HEK293 (cell line): Measurements from ENCODE around the gene VSTM4.

ENCODE experiments used
- BCL11A ChIP-seq: fragments of 450-650 bp; formaldehyde crosslinking; IDR thresholded peaks from 2 replicates; pipeline ENCODE4 v1.5.1; 2016; ENCODE audit warnings: low read depth, missing biosample characterization, missing genetic modification characterization
- MZF1 ChIP-seq: fragments of 450-650 bp; formaldehyde crosslinking; IDR thresholded peaks from 2 replicates; pipeline ENCODE4 v1.5.1; 2017; ENCODE audit warnings: missing biosample characterization, missing genetic modification characterization, borderline replicate concordance
- PRDM6 ChIP-seq: fragments of 450-650 bp; formaldehyde crosslinking; IDR thresholded peaks from 2 replicates; pipeline ENCODE4 v1.5.1; 2017; ENCODE audit warnings: missing biosample characterization, missing genetic modification characterization
- TCF7L2 ChIP-seq: IDR thresholded peaks from 2 replicates; pipeline ENCODE4 v1.6.1; 2011; ENCODE audit warnings: low read depth, mild to moderate bottlenecking, inconsistent platforms, low read length, moderate library complexity, borderline replicate concordance
- YY1 ChIP-seq: fragments of 450-650 bp; formaldehyde crosslinking; IDR thresholded peaks from 2 replicates; pipeline ENCODE4 v1.5.1; 2018; ENCODE audit warnings: missing biosample characterization, missing genetic modification characterization
- ZBTB8A ChIP-seq: fragments of 450-650 bp; formaldehyde crosslinking; IDR thresholded peaks from 2 replicates; pipeline ENCODE4 v1.5.1; 2016; ENCODE audit warnings: missing biosample characterization, missing genetic modification characterization
- ZEB2 ChIP-seq: fragments of 450-650 bp; formaldehyde crosslinking; IDR thresholded peaks from 2 replicates; pipeline ENCODE4 v1.5.1; 2016; ENCODE audit warnings: missing biosample characterization, missing genetic modification characterization
- ZFP3 ChIP-seq: fragments of 450-650 bp; formaldehyde crosslinking; IDR thresholded peaks from 2 replicates; pipeline ENCODE4 v1.5.1; 2016; ENCODE audit warnings: low read depth, missing biosample characterization, missing genetic modification characterization
- ZNF335 ChIP-seq: fragments of 450-650 bp; formaldehyde crosslinking; conservative IDR thresholded peaks from 2 replicates; pipeline ENCODE4 v1.5.1; 2016; ENCODE audit warnings: missing biosample characterization, missing genetic modification characterization
- ZSCAN30 ChIP-seq: fragments of 450-650 bp; IDR thresholded peaks from 2 replicates; pipeline ENCODE4 v1.5.1; 2018; ENCODE audit warnings: missing biosample characterization, mild to moderate bottlenecking, missing genetic modification characterization, moderate library complexity
- TF ChIP-seq, protein P1 (sequence below): fragments of 450-650 bp; formaldehyde crosslinking; IDR thresholded peaks from 2 replicates; pipeline ENCODE4 v1.5.1; 2016; ENCODE audit warnings: missing biosample characterization, missing genetic modification characterization
- TF ChIP-seq, protein P2 (sequence below): fragments of 450-650 bp; formaldehyde crosslinking; IDR thresholded peaks from 2 replicates; pipeline ENCODE4 v1.5.1; 2016; ENCODE audit warnings: missing biosample characterization, missing genetic modification characterization
- TF ChIP-seq, protein P3 (sequence below): fragments of 450-650 bp; formaldehyde crosslinking; IDR thresholded peaks from 2 replicates; pipeline ENCODE4 v1.5.1; 2017; ENCODE audit warnings: missing biosample characterization, missing genetic modification characterization

- TF ChIP-seq, protein P1, sequence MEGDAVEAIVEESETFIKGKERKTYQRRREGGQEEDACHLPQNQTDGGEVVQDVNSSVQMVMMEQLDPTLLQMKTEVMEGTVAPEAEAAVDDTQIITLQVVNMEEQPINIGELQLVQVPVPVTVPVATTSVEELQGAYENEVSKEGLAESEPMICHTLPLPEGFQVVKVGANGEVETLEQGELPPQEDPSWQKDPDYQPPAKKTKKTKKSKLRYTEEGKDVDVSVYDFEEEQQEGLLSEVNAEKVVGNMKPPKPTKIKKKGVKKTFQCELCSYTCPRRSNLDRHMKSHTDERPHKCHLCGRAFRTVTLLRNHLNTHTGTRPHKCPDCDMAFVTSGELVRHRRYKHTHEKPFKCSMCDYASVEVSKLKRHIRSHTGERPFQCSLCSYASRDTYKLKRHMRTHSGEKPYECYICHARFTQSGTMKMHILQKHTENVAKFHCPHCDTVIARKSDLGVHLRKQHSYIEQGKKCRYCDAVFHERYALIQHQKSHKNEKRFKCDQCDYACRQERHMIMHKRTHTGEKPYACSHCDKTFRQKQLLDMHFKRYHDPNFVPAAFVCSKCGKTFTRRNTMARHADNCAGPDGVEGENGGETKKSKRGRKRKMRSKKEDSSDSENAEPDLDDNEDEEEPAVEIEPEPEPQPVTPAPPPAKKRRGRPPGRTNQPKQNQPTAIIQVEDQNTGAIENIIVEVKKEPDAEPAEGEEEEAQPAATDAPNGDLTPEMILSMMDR (tag by site-specific recombination), result no peak
- TF ChIP-seq BCL11A (no peak), ZSCAN30 (no peak), ZBTB8A (tag by site-specific recombination) (no peak), ZFP3 (tag by site-specific recombination) (no peak), PRDM6 (tag by site-specific recombination) (no peak), ZEB2 (tag by site-specific recombination) (no peak), MZF1 (tag by site-specific recombination) (no peak), YY1 (tag by site-specific recombination) (no peak), ZNF335 (tag by site-specific recombination) (no peak), TCF7L2 (no peak)
- TF ChIP-seq, protein P2, sequence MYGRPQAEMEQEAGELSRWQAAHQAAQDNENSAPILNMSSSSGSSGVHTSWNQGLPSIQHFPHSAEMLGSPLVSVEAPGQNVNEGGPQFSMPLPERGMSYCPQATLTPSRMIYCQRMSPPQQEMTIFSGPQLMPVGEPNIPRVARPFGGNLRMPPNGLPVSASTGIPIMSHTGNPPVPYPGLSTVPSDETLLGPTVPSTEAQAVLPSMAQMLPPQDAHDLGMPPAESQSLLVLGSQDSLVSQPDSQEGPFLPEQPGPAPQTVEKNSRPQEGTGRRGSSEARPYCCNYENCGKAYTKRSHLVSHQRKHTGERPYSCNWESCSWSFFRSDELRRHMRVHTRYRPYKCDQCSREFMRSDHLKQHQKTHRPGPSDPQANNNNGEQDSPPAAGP (tag by site-specific recombination), result no peak
- TF ChIP-seq, protein P3, sequence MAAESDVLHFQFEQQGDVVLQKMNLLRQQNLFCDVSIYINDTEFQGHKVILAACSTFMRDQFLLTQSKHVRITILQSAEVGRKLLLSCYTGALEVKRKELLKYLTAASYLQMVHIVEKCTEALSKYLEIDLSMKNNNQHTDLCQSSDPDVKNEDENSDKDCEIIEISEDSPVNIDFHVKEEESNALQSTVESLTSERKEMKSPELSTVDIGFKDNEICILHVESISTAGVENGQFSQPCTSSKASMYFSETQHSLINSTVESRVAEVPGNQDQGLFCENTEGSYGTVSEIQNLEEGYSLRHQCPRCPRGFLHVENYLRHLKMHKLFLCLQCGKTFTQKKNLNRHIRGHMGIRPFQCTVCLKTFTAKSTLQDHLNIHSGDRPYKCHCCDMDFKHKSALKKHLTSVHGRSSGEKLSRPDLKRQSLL, result no peak
Measured at GRCh38 chr10:49033939-49034338, 81.4 kb downstream of the VSTM4 start.
